CD14-positive monocyte (primary cell): Measurements from ENCODE around the gene FGGY. TPM values are rescaled to one million over a fixed set of nuclear protein-coding genes. Genes with fewer than 3 reads are reported as not detected.
A peak's percentile ranks its signal among the peaks of the same experiment; 100 is the strongest.

Source experiments
- DNase-seq, 3 donors: peaks; one replicate each; pipeline ENCODE4 v3.0.0-alpha.2; 2011 to 2022
- H2AFZ ChIP-seq: 2 replicates; pipeline ENCODE4 v1.6.0; 2012; ENCODE audit warnings: mild to moderate bottlenecking, low read depth, low read length, inconsistent platforms; ENCODE audit not compliant: insufficient read depth, poor library complexity, severe bottlenecking
- H3K27ac ChIP-seq, 2 donors: 1 replicate in 1 of 2; 2 replicates in 1 of 2; pipeline ENCODE4 v1.5.1; 2012 to 2013; ENCODE audit warnings: low read length in 2 of 2, control low read depth in 1 of 2, inconsistent platforms in 1 of 2, low read depth in 1 of 2, mild to moderate bottlenecking in 1 of 2
- H3K27me3 ChIP-seq, 2 donors: one replicate each; pipeline versions ENCODE4 v1.6.0 to v1.6.1; 2011 to 2013; ENCODE audit warnings: low read length in 2 of 2; ENCODE audit not compliant: control insufficient read depth in 2 of 2, insufficient read depth in 2 of 2
- H3K36me3 ChIP-seq, 2 donors: replicated peaks in 1 of 2; 1 replicate in 1 of 2; 2 replicates in 1 of 2; pipeline versions ENCODE4 v1.5.1 to v1.6.1; 2012 to 2013; ENCODE audit warnings: low read length in 2 of 2, control low read depth in 1 of 2, inconsistent platforms in 1 of 2, mild to moderate bottlenecking in 1 of 2; ENCODE audit not compliant: insufficient read depth in 2 of 2, control insufficient read depth in 1 of 2
- H3K4me1 ChIP-seq, 2 donors: 1 replicate in 1 of 2; 2 replicates in 1 of 2; pipeline versions ENCODE4 v1.5.1 to v1.6.1; 2012 to 2013; ENCODE audit warnings: low read length in 2 of 2, control low read depth in 1 of 2, inconsistent platforms in 1 of 2, mild to moderate bottlenecking in 1 of 2, moderate library complexity in 1 of 2; ENCODE audit not compliant: insufficient read depth in 2 of 2, control insufficient read depth in 1 of 2
- H3K4me2 ChIP-seq: replicated peaks from 2 replicates; pipeline ENCODE3; 2012; ENCODE audit warnings: low read length, moderate library complexity, mild to moderate bottlenecking; ENCODE audit not compliant: poor library complexity, severe bottlenecking; ENCODE audit errors: extremely low read depth
- H3K4me3 ChIP-seq, 3 experiments: fragments of 200-600 bp in 1 of 3; sonication (generic) in 1 of 3; replicated peaks in 1 of 3; 1 replicate in 2 of 3; 2 replicates in 1 of 3; pipeline ENCODE4 v1.5.1; 2011 to 2013; ENCODE audit warnings: low read length in 3 of 3, mild to moderate bottlenecking in 3 of 3, control low read depth in 2 of 3, low read depth in 2 of 3, inconsistent platforms in 1 of 3, moderate library complexity in 1 of 3
- H3K79me2 ChIP-seq: 2 replicates; pipeline ENCODE4 v1.6.0; 2012; ENCODE audit warnings: mild to moderate bottlenecking, control low read depth, inconsistent platforms, low read length, moderate library complexity; ENCODE audit not compliant: insufficient read depth
- H3K9ac ChIP-seq: 2 replicates; pipeline ENCODE4 v1.6.0; 2017; ENCODE audit warnings: low read length, mild to moderate bottlenecking; ENCODE audit not compliant: insufficient read depth, poor library complexity, severe bottlenecking
- H3K9me3 ChIP-seq, 2 donors: replicated peaks in 1 of 2; 1 replicate in 1 of 2; 2 replicates in 1 of 2; pipeline versions ENCODE4 v1.5.1 to v1.6.1; 2012 to 2013; ENCODE audit warnings: low read length in 2 of 2, control low read depth in 1 of 2; ENCODE audit not compliant: control insufficient read depth in 1 of 2, insufficient read depth in 1 of 2
- H4K20me1 ChIP-seq: 2 replicates; pipeline ENCODE4 v1.6.0; 2012; ENCODE audit warnings: mild to moderate bottlenecking, low read length, control low read depth, moderate library complexity; ENCODE audit not compliant: insufficient read depth
- H3K27ac Mint-ChIP-seq, 7 donors: one replicate each; pipeline ENCODE4 v1.8.0; 2020; ENCODE audit warnings: mild to moderate bottlenecking in 7 of 7, mixed read lengths in 7 of 7, moderate library complexity in 6 of 7, inconsistent platforms in 2 of 7
- H3K27me3 Mint-ChIP-seq, 3 donors: one replicate each; pipeline ENCODE4 v1.8.0; 2021 to 2022; ENCODE audit warnings: low read depth in 3 of 3, mild to moderate bottlenecking in 3 of 3, mixed read lengths in 3 of 3, moderate library complexity in 3 of 3, inconsistent platforms in 1 of 3
- H3K36me3 Mint-ChIP-seq, 2 donors: one replicate each; pipeline ENCODE4 v1.8.0; 2020; ENCODE audit warnings: mixed read lengths in 2 of 2, inconsistent platforms in 1 of 2, mild to moderate bottlenecking in 1 of 2
- H3K4me1 Mint-ChIP-seq: one replicate; pipeline ENCODE4 v1.8.0; 2020; ENCODE audit warnings: mild to moderate bottlenecking, mixed read lengths
- H3K4me3 Mint-ChIP-seq, 2 donors: one replicate each; pipeline ENCODE4 v1.8.0; 2020; ENCODE audit warnings: mild to moderate bottlenecking in 2 of 2, mixed read lengths in 2 of 2, moderate library complexity in 1 of 2
- H3K9me3 Mint-ChIP-seq, 7 donors: one replicate each; pipeline ENCODE4 v1.8.0; 2020 to 2022; ENCODE audit warnings: mixed read lengths in 7 of 7, mild to moderate bottlenecking in 6 of 7, moderate library complexity in 6 of 7, inconsistent platforms in 2 of 7
- CTCF ChIP-seq: fragments of 200-600 bp; IDR thresholded peaks from one replicate; pipeline ENCODE4 v1.8.0; 2022; ENCODE audit warnings: antibody characterized with exemption, mild to moderate bottlenecking
- WGBS: methylation state at CpG from one replicate; pipeline ENCODE4 v1.1.5; 2013; ENCODE audit warnings: missing lambda C conversion rate; ENCODE audit not compliant: insufficient coverage; 5-methylcytosine and 5-hydroxymethylcytosine counted together
- intact Hi-C, 2 donors: fragments of 100-400 bp; cut with micrococcal nuclease; formaldehyde crosslinking; loops; one replicate each; pipeline versions ENCODE4 v1.15.0 to v1.15.1; 2023
- polyA plus RNA-seq, 3 donors: library from polyadenylated mRNA; depleted of rRNA in 1 of 3; unstranded in 2 of 3; stranded (reverse) in 1 of 3; fragments of 300-500 nt in 2 of 3; fragments of >200 nt in 1 of 3; fragmentation: Illumina TruSeq in 2 of 3; gene quantifications; 1 replicate in 2 of 3; 2 replicates in 1 of 3; pipeline ENCODE4 v1.2.3, GENCODE V29; 2012 to 2021

Gene FGGY
- polyA plus RNA-seq, 3 donors, result 2.3 to 4.3 (median 2.9) TPM

GRCh38 chr1:59497616-59498015 is 200.7 kb downstream of the FGGY start:
- peaks cover 13 to 32% of the 10 kb centered on the region in 2 donors for H3K4me1 ChIP-seq
- H3K27ac ChIP-seq, result no peak overlapping the region
- H4K20me1 ChIP-seq, result no peaks in the 10 kb centered on the region
- no peaks in the 10 kb centered on the region for H3K36me3 ChIP-seq
- Mint-ChIP-seq H3K27me3 (peaks cover 0 to 3% (median 0%) of the 10 kb centered on the region in 3 donors), H3K4me3 (no peak overlapping the region), H3K9me3 (peaks cover 0 to 8% (median 0%) of the 10 kb centered on the region in 7 donors), H3K36me3 (peaks cover 0 to 2% of the 10 kb centered on the region in 2 donors), H3K27ac (peak overlapping the region in 1 of 7 donors; percentile 81), H3K4me1 (peaks cover 32% of the 10 kb centered on the region)
- WGBS, result 80% methylated on average over 3 of the region's 7 CpGs
- TF ChIP-seq CTCF, result no peak
- no peak overlapping the region for H3K4me2 ChIP-seq
- no peak overlapping the region for H2AFZ ChIP-seq
- no peak for DNase-seq
- H3K27me3 ChIP-seq, result no peaks in the 10 kb centered on the region
- H3K9ac ChIP-seq, result no peak overlapping the region
- no peak overlapping the region for H3K4me3 ChIP-seq
- intact Hi-C loops, result no loop called here
- H3K79me2 ChIP-seq, result no peaks in the 10 kb centered on the region
- no peaks in the 10 kb centered on the region for H3K9me3 ChIP-seq

GRCh38 chr1:59498640-59499039 is 201.7 kb downstream of the FGGY start:
- Histone ChIP-seq H3K27ac (peak overlapping the region in 1 of 2 donors; percentile 9), H3K9ac (no peak overlapping the region), H3K4me2 (no peak overlapping the region), H3K4me1 (peaks cover 13 to 26% of the 10 kb centered on the region in 2 donors), H3K27me3 (no peaks in the 10 kb centered on the region), H3K9me3 (no peaks in the 10 kb centered on the region), H2AFZ (no peak overlapping the region), H3K36me3 (no peaks in the 10 kb centered on the region), H3K79me2 (no peaks in the 10 kb centered on the region), H4K20me1 (no peaks in the 10 kb centered on the region), H3K4me3 (no peak overlapping the region)
- H3K27me3 Mint-ChIP-seq, result peaks cover 0 to 3% (median 0%) of the 10 kb centered on the region in 3 donors
- H3K9me3 Mint-ChIP-seq, result peaks cover 0 to 8% (median 0%) of the 10 kb centered on the region in 7 donors
- TF ChIP-seq CTCF, result no peak
- no CpG with 5 or more reads among the region's 4 CpGs for WGBS
- intact Hi-C loops, result no loop called here
- peaks cover 26% of the 10 kb centered on the region for H3K4me1 Mint-ChIP-seq
- peak; percentile 26 to 36 (median 33) for DNase-seq
- no peak overlapping the region for H3K4me3 Mint-ChIP-seq
- peak overlapping the region in 5 of 7 donors; percentile 12 to 84 (median 68) for H3K27ac Mint-ChIP-seq
- H3K36me3 Mint-ChIP-seq, result peaks cover 0 to 2% of the 10 kb centered on the region in 2 donors
